OCI-LY1 (cell line): Measurements from ENCODE around the gene TMEM52B.

Experiments
- H2AFZ ChIP-seq: fragments of 200-600 bp; sonication (generic), shearing (Covaris generic); 2 replicates; pipeline ENCODE4 v1.6.0; 2014; ENCODE audit warnings: antibody characterized with exemption, mild to moderate bottlenecking, low read length
- H3F3A ChIP-seq: fragments of 200-600 bp; sonication (generic), shearing (Covaris generic); 2 replicates; pipeline ENCODE4 v1.6.0; 2014; ENCODE audit warnings: mild to moderate bottlenecking, antibody characterized with exemption, low read length, moderate library complexity; ENCODE audit not compliant: insufficient read depth
- H3K27ac ChIP-seq: fragments of 200-600 bp; sonication (generic); 2 replicates; pipeline ENCODE4 v1.5.1; 2014; ENCODE audit warnings: low read length, mixed run types, mild to moderate bottlenecking, low read depth; ENCODE audit not compliant: poor library complexity, severe bottlenecking
- H3K27me3 ChIP-seq: fragments of 200-600 bp; sonication (generic); 2 replicates; pipeline ENCODE4 v1.6.0; 2014; ENCODE audit warnings: antibody characterized with exemption, mild to moderate bottlenecking, low read length, moderate library complexity; ENCODE audit not compliant: insufficient read depth
- H3K36me3 ChIP-seq: fragments of 200-600 bp; sonication (generic); 2 replicates; pipeline ENCODE4 v1.6.1; 2014; ENCODE audit warnings: mild to moderate bottlenecking, antibody characterized with exemption, low read length, moderate library complexity, mixed read lengths; ENCODE audit not compliant: insufficient read depth
- H3K4me1 ChIP-seq: fragments of 200-600 bp; sonication (generic); 2 replicates; pipeline ENCODE4 v1.5.1; 2014; ENCODE audit warnings: mild to moderate bottlenecking, low read length, moderate library complexity; ENCODE audit not compliant: insufficient read depth, severe bottlenecking
- H3K4me2 ChIP-seq: fragments of 200-600 bp; sonication (generic), shearing (Covaris generic); 2 replicates; pipeline ENCODE4 v1.6.1; 2014; ENCODE audit warnings: low read length
- H3K4me3 ChIP-seq: fragments of 200-600 bp; sonication (generic); 2 replicates; pipeline ENCODE4 v1.5.1; 2014; ENCODE audit warnings: low read length, low read depth, mild to moderate bottlenecking, mixed read lengths; ENCODE audit not compliant: poor library complexity, severe bottlenecking
- H3K79me2 ChIP-seq: fragments of 200-600 bp; shearing (Covaris generic); 2 replicates; pipeline ENCODE4 v1.6.1; 2016; ENCODE audit warnings: mixed run types, low read length, mixed read lengths; ENCODE audit not compliant: insufficient read depth
- H3K9ac ChIP-seq: fragments of 200-600 bp; sonication (generic), shearing (Covaris generic); 2 replicates; pipeline ENCODE4 v1.6.1; 2014; ENCODE audit warnings: mild to moderate bottlenecking, low read length, mixed read lengths
- H3K9me2 ChIP-seq: fragments of 200-600 bp; sonication (generic), shearing (Covaris generic); 2 replicates; pipeline ENCODE4 v1.6.1; 2014; ENCODE audit warnings: low read depth, mild to moderate bottlenecking, low read length, mixed read lengths
- H3K9me3 ChIP-seq: fragments of 200-600 bp; shearing (Covaris generic); 2 replicates; pipeline ENCODE4 v1.6.1; 2014; ENCODE audit warnings: low read length, mixed read lengths
- H4K20me1 ChIP-seq: fragments of 200-600 bp; sonication (generic), shearing (Covaris generic); 2 replicates; pipeline ENCODE4 v1.6.0; 2016; ENCODE audit warnings: mild to moderate bottlenecking, low read length; ENCODE audit not compliant: insufficient read depth
- CTCF ChIP-seq: fragments of 200-600 bp; sonication (generic), shearing (Covaris generic); IDR thresholded peaks from 2 replicates; pipeline ENCODE4 v1.5.1; 2017; ENCODE audit warnings: mild to moderate bottlenecking, antibody characterized with exemption, low read length, moderate library complexity, mixed read lengths
- EZH2 ChIP-seq: fragments of 200-600 bp; sonication (generic), shearing (Covaris generic); IDR thresholded peaks from 2 replicates; pipeline ENCODE4 v1.8.0; 2017; ENCODE audit warnings: borderline replicate concordance, mixed run types, mild to moderate bottlenecking, antibody characterized with exemption, low read length, moderate library complexity, mixed read lengths

TMEM52B gene

DNA sequence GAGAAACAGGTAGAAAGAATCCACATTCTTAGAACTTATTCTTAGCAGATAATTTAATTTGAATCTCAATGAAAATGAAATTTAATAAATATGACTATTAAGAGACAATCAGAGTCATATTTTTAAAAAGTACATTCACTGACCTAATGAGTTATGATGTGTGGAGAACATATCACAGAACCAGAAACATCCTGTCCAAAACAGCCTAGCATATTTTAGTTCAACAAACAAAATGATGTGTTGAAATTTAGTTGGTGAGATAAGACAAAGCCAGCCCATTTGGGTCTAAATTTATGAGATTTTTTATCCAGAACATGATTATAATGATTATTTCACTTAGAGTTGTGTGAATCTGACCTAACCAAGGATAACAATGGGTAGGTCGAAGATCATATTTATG, 59.7 kb downstream of the TMEM52B start:
- no peak overlapping the region for H2AFZ ChIP-seq
- no peaks in the 10 kb centered on the region for H3K79me2 ChIP-seq
- H3K4me1 ChIP-seq = peaks cover 49% of the 10 kb centered on the region
- peaks cover 20% of the 10 kb centered on the region for H3K36me3 ChIP-seq
- H3K27ac ChIP-seq = peak overlapping the region; percentile 55
- no peaks in the 10 kb centered on the region for H3K9me2 ChIP-seq
- TF ChIP-seq EZH2 = no peak
- no peak for TF ChIP-seq CTCF
- no peak overlapping the region for H3K4me2 ChIP-seq
- H3K4me3 ChIP-seq = no peak overlapping the region
- H3K9me3 ChIP-seq = peaks cover 18% of the 10 kb centered on the region
- no peaks in the 10 kb centered on the region for H3K27me3 ChIP-seq
- H3K9ac ChIP-seq = no peak overlapping the region
- H4K20me1 ChIP-seq = no peaks in the 10 kb centered on the region
- H3F3A ChIP-seq = no peaks in the 10 kb centered on the region

DNA sequence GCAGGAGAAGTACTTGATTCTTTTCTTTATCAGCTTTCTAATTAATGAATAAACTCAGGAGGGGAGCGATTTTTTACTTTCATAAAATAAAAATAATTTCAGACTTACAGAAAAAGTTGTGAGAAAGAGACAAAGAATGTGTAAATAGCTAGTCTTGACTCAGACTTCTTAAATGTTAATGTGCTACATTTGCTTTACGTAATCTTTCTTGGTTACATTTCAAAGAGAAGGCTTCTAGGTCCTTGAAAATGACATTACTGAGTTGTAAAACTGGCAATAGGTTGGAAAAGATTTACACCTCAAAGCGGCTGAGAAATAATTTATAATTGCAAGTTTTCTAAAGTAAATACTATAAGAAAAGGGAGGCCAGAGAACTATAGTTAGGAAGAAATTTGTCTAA, 62.5 kb downstream of the TMEM52B start:
- Histone ChIP-seq H3F3A (no peaks in the 10 kb centered on the region), H3K79me2 (no peaks in the 10 kb centered on the region), H3K9ac (no peak overlapping the region; the same call in 1 of the 2 replicates), H3K4me2 (no peak overlapping the region), H3K9me2 (no peaks in the 10 kb centered on the region), H3K36me3 (peaks cover 14% of the 10 kb centered on the region), H3K4me3 (no peak overlapping the region), H3K27me3 (no peaks in the 10 kb centered on the region), H3K9me3 (peaks cover 12% of the 10 kb centered on the region), H3K4me1 (peaks cover 71% of the 10 kb centered on the region), H3K27ac (peak overlapping the region; percentile 99), H4K20me1 (no peaks in the 10 kb centered on the region), H2AFZ (no peak overlapping the region)
- TF ChIP-seq EZH2 = no peak
- TF ChIP-seq CTCF = no peak
